GM23248 (cell line): Measurements from ENCODE around the gene TNIK. TPM values are rescaled to one million over a fixed set of nuclear protein-coding genes. Genes with fewer than 3 reads are reported as not detected.

Source experiments
- DNase-seq: peaks from one replicate; pipeline ENCODE4 v3.0.0-alpha.2; 2015
- H2AFZ ChIP-seq: fragments of 200-600 bp; sonication (generic); 2 replicates; pipeline ENCODE4 v1.6.1; 2016; ENCODE audit warnings: antibody characterized with exemption
- H3F3A ChIP-seq: fragments of 200-600 bp; sonication (generic); 2 replicates; pipeline ENCODE4 v1.6.1; 2016; ENCODE audit warnings: mild to moderate bottlenecking, antibody characterized with exemption, mixed run types; ENCODE audit not compliant: insufficient read depth
- H3K27ac ChIP-seq: fragments of 200-600 bp; sonication (generic); 2 replicates; pipeline ENCODE4 v1.5.1; 2016; ENCODE audit warnings: mild to moderate bottlenecking
- H3K27me3 ChIP-seq: fragments of 200-600 bp; sonication (generic); replicated peaks from 2 replicates; pipeline ENCODE4 v1.6.1; 2016; ENCODE audit warnings: mild to moderate bottlenecking; ENCODE audit not compliant: insufficient read depth
- H3K36me3 ChIP-seq: fragments of 200-600 bp; sonication (generic); 2 replicates; pipeline ENCODE4 v1.6.1; 2016; ENCODE audit warnings: low read depth, mild to moderate bottlenecking
- H3K4me1 ChIP-seq: fragments of 200-600 bp; sonication (generic); 2 replicates; pipeline ENCODE4 v1.6.1; 2016; ENCODE audit warnings: mild to moderate bottlenecking; ENCODE audit not compliant: insufficient read depth
- H3K4me2 ChIP-seq: fragments of 200-600 bp; sonication (generic); one replicate; pipeline ENCODE4 v1.6.1; 2016; ENCODE audit warnings: mild to moderate bottlenecking; ENCODE audit not compliant: unreplicated experiment
- H3K4me3 ChIP-seq: fragments of 200-600 bp; sonication (generic); 2 replicates; pipeline ENCODE4 v1.5.1; 2016; ENCODE audit warnings: mild to moderate bottlenecking
- H3K79me2 ChIP-seq: fragments of 200-600 bp; sonication (generic); 2 replicates; pipeline ENCODE4 v1.6.1; 2016; ENCODE audit warnings: mild to moderate bottlenecking; ENCODE audit not compliant: insufficient read depth
- H3K9ac ChIP-seq: fragments of 200-600 bp; sonication (generic); 2 replicates; pipeline ENCODE4 v1.6.1; 2016; ENCODE audit warnings: mild to moderate bottlenecking
- H3K9me2 ChIP-seq: fragments of 200-600 bp; sonication (generic); 2 replicates; pipeline ENCODE4 v1.6.1; 2016; ENCODE audit warnings: mixed run types, mild to moderate bottlenecking, moderate library complexity; ENCODE audit not compliant: insufficient read depth
- H3K9me3 ChIP-seq: fragments of 200-600 bp; sonication (generic); one replicate; pipeline ENCODE4 v1.6.1; 2017; ENCODE audit warnings: low read depth
- H4K20me1 ChIP-seq: fragments of 200-600 bp; sonication (generic); 2 replicates; pipeline ENCODE4 v1.6.0; 2016; ENCODE audit not compliant: insufficient read depth
- EZH2 ChIP-seq: fragments of 200-600 bp; sonication (generic); IDR thresholded peaks from 2 replicates; pipeline ENCODE4 v1.6.1; 2018; ENCODE audit warnings: antibody characterized with exemption, mild to moderate bottlenecking; ENCODE audit not compliant: insufficient read depth, poor library complexity, severe bottlenecking
- EZH2phosphoT487 ChIP-seq: fragments of 200-600 bp; sonication (generic); IDR thresholded peaks from 2 replicates; pipeline ENCODE4 v1.6.1; 2018; ENCODE audit warnings: antibody characterized with exemption, moderate library complexity, mild to moderate bottlenecking, low read depth; ENCODE audit not compliant: insufficient read depth
- WGBS, 2 experiments: methylation state at CpG; one replicate each; pipeline ENCODE4 v1.1.6; 2015 to 2017; ENCODE audit warnings: low lambda C conversion rate in 2 of 2, low coverage in 1 of 2; ENCODE audit errors: missing lambda C conversion rate in 2 of 2; 5-methylcytosine and 5-hydroxymethylcytosine counted together
- in situ Hi-C: fragments of 300-500 bp; cut with MboI; formaldehyde crosslinking; loops from 2 replicates; pipeline ENCODE4 v1.15.0; 2020
- polyA plus RNA-seq: library from polyadenylated mRNA; unstranded; fragments of >200 nt; fragmentation: Nextera tagmentation; extraction: Ambion mirVana; gene quantifications from 2 replicates; pipeline ENCODE4 v1.2.1, GENCODE V29; 2016
- total RNA-seq: library from RNA; depleted of rRNA; stranded (reverse); fragments of >200 nt; shearing (Covaris generic); gene quantifications from 2 replicates; pipeline ENCODE4 v1.2.3, GENCODE V29; 2014

TNIK gene
- total and polyA plus RNA-seq, 2 experiments from 2014 or later, result 0.80 to 2.3 TPM

DNA sequence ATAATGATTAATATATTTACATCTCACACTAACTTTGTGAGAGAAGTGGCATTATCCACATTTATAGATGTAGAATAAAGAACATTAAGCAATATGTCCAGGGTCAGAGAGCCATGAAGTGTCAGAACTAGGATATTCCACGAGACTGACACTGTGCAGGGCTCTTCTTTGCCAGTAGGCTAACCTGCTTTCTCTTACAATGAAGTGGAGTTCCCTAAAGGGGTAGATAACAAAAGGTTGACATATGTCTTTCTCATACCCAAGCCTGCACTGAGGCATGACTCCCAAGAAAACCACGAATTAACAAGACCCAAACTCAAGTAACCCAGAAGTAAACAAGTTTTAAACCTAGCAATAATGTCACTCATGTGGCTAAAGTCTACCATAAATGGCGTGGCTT, 242.1 kb downstream of the TNIK start:
- Histone ChIP-seq H2AFZ (no peak overlapping the region), H3K4me1 (no peaks in the 10 kb centered on the region), H3K27ac (no peak overlapping the region), H3K9ac (no peak overlapping the region), H3K4me2 (no peak overlapping the region), H3K9me2 (no peaks in the 10 kb centered on the region), H3F3A (no peaks in the 10 kb centered on the region), H3K36me3 (no peaks in the 10 kb centered on the region), H3K27me3 (no peaks in the 10 kb centered on the region), H4K20me1 (no peaks in the 10 kb centered on the region), H3K9me3 (no peaks in the 10 kb centered on the region), H3K4me3 (no peak overlapping the region), H3K79me2 (no peaks in the 10 kb centered on the region)
- in situ Hi-C loops, result no loop called here
- WGBS, 2 experiments, result 54 to 62% methylated on average over 3 of the region's 3 CpGs
- no peak for DNase-seq
- TF ChIP-seq EZH2phosphoT487 (no peak), EZH2 (no peak)

DNA sequence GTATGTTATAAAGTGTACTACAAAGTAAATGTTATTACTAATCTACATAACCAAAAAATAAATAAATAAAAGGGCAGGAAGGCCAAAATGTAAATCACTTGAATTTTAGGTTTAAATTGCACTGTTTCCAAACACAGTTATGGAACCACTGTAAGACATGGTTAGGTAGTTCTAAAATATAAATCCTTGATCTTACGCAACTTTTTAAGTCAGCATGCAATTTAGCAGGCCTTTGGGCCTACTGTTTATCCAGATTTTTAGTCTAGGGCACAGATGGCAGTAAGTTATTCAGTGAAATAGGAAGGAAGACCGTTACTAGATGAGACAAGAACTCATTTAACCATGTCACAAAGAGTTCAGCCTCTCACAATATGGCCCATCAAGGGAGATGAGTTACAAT, 246.3 kb downstream of the TNIK start:
- 70 to 71% methylated on average over 2 of the region's 2 CpGs for WGBS, 2 experiments
- Histone ChIP-seq H3K9ac (no peak overlapping the region), H3K79me2 (no peaks in the 10 kb centered on the region), H3K9me3 (no peaks in the 10 kb centered on the region), H3K27me3 (no peaks in the 10 kb centered on the region), H3K27ac (no peak overlapping the region), H3K4me2 (no peak overlapping the region), H4K20me1 (no peaks in the 10 kb centered on the region), H3K4me3 (no peak overlapping the region), H3K9me2 (no peaks in the 10 kb centered on the region), H3K4me1 (no peaks in the 10 kb centered on the region), H3F3A (no peaks in the 10 kb centered on the region), H2AFZ (no peak overlapping the region), H3K36me3 (no peaks in the 10 kb centered on the region)
- no peak for DNase-seq
- in situ Hi-C loops, result no loop called here
- no peak for TF ChIP-seq EZH2
- TF ChIP-seq EZH2phosphoT487, result no peak

DNA sequence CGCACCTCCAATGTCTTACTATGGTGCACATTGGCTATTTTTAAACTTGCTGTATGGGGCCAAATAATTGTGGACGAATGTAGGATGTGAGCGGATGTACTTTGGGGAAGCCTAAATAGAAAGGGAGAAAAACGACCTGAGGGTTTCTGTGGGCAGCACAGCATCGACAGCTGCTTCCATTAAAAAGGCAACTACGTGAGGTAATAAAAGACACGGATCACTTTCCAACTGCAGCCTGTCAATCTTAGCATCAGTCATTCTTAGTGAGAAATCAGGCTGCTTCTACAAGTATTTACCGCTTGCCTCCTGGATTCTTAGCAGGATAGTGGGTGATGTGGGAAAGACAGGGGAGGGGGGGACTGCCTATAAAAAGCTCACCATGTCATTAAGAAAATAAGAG, 247.0 kb downstream of the TNIK start:
- no peak overlapping the region for H3K4me3 ChIP-seq
- H3K4me2 ChIP-seq, result no peak overlapping the region
- H3F3A ChIP-seq, result no peaks in the 10 kb centered on the region
- no peaks in the 10 kb centered on the region for H3K79me2 ChIP-seq
- no peaks in the 10 kb centered on the region for H4K20me1 ChIP-seq
- no peak overlapping the region for H3K9ac ChIP-seq
- TF ChIP-seq EZH2, result no peak
- no peak for TF ChIP-seq EZH2phosphoT487
- no peaks in the 10 kb centered on the region for H3K9me2 ChIP-seq
- in situ Hi-C loops, result no loop called here
- no peak for DNase-seq
- no peaks in the 10 kb centered on the region for H3K4me1 ChIP-seq
- 78 to 85% methylated on average over 8 of the region's 8 CpGs for WGBS, 2 experiments
- no peaks in the 10 kb centered on the region for H3K27me3 ChIP-seq
- H2AFZ ChIP-seq, result no peak overlapping the region
- no peak overlapping the region for H3K27ac ChIP-seq
- H3K36me3 ChIP-seq, result no peaks in the 10 kb centered on the region
- no peaks in the 10 kb centered on the region for H3K9me3 ChIP-seq

DNA sequence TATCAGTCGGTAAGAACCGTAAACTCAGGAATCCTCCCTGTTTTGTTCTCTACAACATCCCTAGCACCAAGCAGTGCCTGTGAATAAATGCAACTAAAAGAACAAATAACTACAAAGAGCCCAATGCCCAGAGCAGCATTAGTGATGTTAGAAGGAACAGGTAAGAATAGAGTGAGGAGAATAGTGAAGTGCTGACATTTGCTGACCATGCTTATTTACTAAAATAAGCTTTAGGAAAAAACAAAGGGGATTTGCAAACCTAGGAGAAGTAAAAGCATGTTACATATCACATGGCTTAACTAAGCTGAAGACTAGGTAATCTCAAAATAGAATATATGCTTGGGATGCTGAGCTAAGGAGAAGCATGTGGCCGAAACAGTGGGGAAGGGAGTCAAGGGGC, 247.6 kb downstream of the TNIK start:
- Histone ChIP-seq H2AFZ (no peak overlapping the region), H3K4me1 (no peaks in the 10 kb centered on the region), H3F3A (no peaks in the 10 kb centered on the region), H3K27ac (no peak overlapping the region), H3K9me2 (no peaks in the 10 kb centered on the region), H3K9ac (no peak overlapping the region), H3K36me3 (no peaks in the 10 kb centered on the region), H3K9me3 (no peaks in the 10 kb centered on the region), H3K4me3 (no peak overlapping the region), H3K27me3 (no peaks in the 10 kb centered on the region), H3K4me2 (no peak overlapping the region), H4K20me1 (no peaks in the 10 kb centered on the region), H3K79me2 (no peaks in the 10 kb centered on the region)
- in situ Hi-C loops, result no loop called here
- 98 to 100% methylated on average over 3 of the region's 3 CpGs for WGBS, 2 experiments
- TF ChIP-seq EZH2, result no peak
- TF ChIP-seq EZH2phosphoT487, result no peak
- DNase-seq, result no peak

DNA sequence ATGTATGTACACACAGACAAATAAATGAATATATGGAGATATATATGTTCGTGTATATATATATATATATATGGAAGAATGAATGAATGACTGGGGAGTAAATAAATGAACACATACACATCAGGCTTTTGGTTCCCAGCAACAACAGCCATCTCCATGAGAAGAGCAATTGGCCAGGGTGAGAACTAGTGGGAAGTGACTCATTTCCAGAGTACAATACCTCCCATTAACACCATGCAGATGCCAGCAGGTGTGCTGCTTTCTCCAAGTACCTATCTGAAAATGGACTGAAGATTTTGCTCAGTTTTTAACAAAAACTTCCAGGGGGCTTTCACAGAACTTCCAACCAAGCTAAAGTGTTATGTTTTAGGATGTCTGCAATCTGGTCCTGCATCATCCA, 253.9 kb downstream of the TNIK start:
- H3F3A ChIP-seq, result no peaks in the 10 kb centered on the region

More for the DNA sequence above, 253.9 kb downstream of the TNIK start:
- Histone ChIP-seq H4K20me1 (no peaks in the 10 kb centered on the region), H3K36me3 (no peaks in the 10 kb centered on the region), H3K27me3 (no peaks in the 10 kb centered on the region), H3K9me3 (no peaks in the 10 kb centered on the region), H3K9me2 (no peaks in the 10 kb centered on the region), H2AFZ (no peak overlapping the region), H3K9ac (no peak overlapping the region), H3K27ac (no peak overlapping the region), H3K4me1 (no peaks in the 10 kb centered on the region), H3K79me2 (no peaks in the 10 kb centered on the region), H3K4me2 (no peak overlapping the region), H3K4me3 (no peak overlapping the region)
- DNase-seq, result no peak
- WGBS, 2 experiments, result 60 to 81% methylated on average over 1 of the region's 1 CpG
- TF ChIP-seq EZH2phosphoT487 (no peak), EZH2 (no peak)
- in situ Hi-C loops, result no loop called here
